Suprapubic skin (tissue), 4 donors: ENCODE results near the gene RPL4. TPM values are rescaled to one million over a fixed set of nuclear protein-coding genes. Genes with fewer than 3 reads are reported as not detected.

Experiments used
- DNase-seq, 2 donors: peaks; one replicate each; pipeline ENCODE4 v3.0.0-alpha.2; 2019; ENCODE audit warnings: low spot score in 2 of 2
- H3K27ac ChIP-seq: fragments of 200-600 bp; sonication (generic); one replicate; pipeline ENCODE4 v1.5.1; 2019
- H3K27me3 ChIP-seq: fragments of 200-600 bp; sonication (generic); one replicate; pipeline ENCODE4 v1.5.1; 2019
- H3K36me3 ChIP-seq: fragments of 200-600 bp; sonication (generic); one replicate; pipeline ENCODE4 v1.5.1; 2019
- H3K4me1 ChIP-seq: fragments of 200-600 bp; sonication (generic); one replicate; pipeline ENCODE4 v1.5.1; 2019
- H3K4me3 ChIP-seq: fragments of 200-600 bp; sonication (generic); one replicate; pipeline ENCODE4 v1.5.1; 2019; ENCODE audit warnings: mild to moderate bottlenecking
- H3K9me3 ChIP-seq: fragments of 200-600 bp; sonication (generic); one replicate; pipeline ENCODE4 v1.5.1; 2019
- CTCF ChIP-seq, 2 donors: fragments of 200-600 bp in 1 of 2; fragments of 450-650 bp in 1 of 2; sonication (generic) in 1 of 2; IDR thresholded peaks; one replicate each; pipeline ENCODE4 v1.5.1; 2016 to 2019; ENCODE audit warnings: antibody characterized with exemption in 2 of 2, mild to moderate bottlenecking in 1 of 2, moderate library complexity in 1 of 2
- EP300 ChIP-seq: sonication (generic); formaldehyde crosslinking; IDR thresholded peaks from one replicate; pipeline ENCODE4 v1.6.1; 2017; ENCODE audit warnings: antibody characterized with exemption
- POLR2A ChIP-seq, 2 donors: fragments of 450-650 bp; IDR thresholded peaks; one replicate each; pipeline ENCODE4 v1.6.1; 2017; ENCODE audit warnings: antibody characterized with exemption in 2 of 2, mild to moderate bottlenecking in 2 of 2, moderate library complexity in 2 of 2
- POLR2AphosphoS5 ChIP-seq, 3 donors: sonication (generic); formaldehyde crosslinking; IDR thresholded peaks; one replicate each; pipeline ENCODE4 v1.6.1; 2017; ENCODE audit warnings: antibody characterized with exemption in 3 of 3
- WGBS: methylation state at CpG from one replicate; pipeline ENCODE4 v1.1.5; 2018; 5-methylcytosine and 5-hydroxymethylcytosine counted together
- total RNA-seq, 4 donors: library from RNA; depleted of rRNA; stranded (reverse); fragments of >200 nt; gene quantifications; one replicate each; pipeline ENCODE4 v1.1.0, GENCODE V29; 2016

Gene RPL4
- total RNA-seq, 4 donors from 2014 or later: 3,240 to 5,495 (median 4,865) TPM

GRCh38 chr15:66491846-66492245 lies 12.8 kb downstream of the RPL4 start:
- TF ChIP-seq EP300 (no peak), POLR2AphosphoS5 (IDR thresholded peaks at IDR 0.05) (no peak), POLR2A (IDR thresholded peaks at IDR 0.05) (no peak), CTCF (IDR thresholded peaks at IDR 0.05) (no peak)
- H3K36me3 ChIP-seq: peaks cover 77% of the 10 kb centered on the region
- no peak overlapping the region for H3K4me3 ChIP-seq
- DNase-seq: no peak
- no peaks in the 10 kb centered on the region for H3K27me3 ChIP-seq
- H3K4me1 ChIP-seq: peaks cover 12% of the 10 kb centered on the region
- H3K9me3 ChIP-seq: no peaks in the 10 kb centered on the region
- 92% methylated on average over 3 of the region's 3 CpGs for WGBS
- no peak overlapping the region for H3K27ac ChIP-seq

DNA sequence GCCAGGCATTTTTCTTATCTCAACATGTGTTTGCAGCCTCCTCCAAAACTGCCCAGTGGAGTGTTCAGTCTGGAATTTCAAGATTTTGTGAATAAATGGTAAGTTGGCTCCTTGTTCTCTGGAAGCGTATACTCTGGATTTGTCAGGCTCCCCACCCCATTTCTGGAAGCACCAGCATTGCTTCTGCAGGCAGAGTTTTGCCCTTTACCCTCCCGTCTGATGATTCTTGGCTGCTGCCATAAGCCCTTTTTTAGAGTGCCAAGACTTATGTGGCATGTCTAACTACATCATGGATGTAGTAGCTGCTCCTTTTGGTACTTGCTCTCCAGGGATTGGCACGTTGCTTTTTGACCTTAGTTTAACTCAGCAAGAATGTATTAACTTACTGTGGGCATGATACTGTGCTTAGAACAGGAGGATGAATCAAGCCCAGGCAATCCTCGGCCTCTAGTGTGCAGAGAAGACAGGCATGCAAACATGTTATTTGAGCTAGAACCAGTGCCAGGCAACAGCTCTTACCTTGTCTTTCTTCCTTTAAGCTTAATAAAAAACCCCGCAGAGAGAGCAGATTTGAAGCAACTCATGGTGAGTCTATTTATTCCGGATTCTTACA lies 15.4 kb downstream of the RPL4 start:
- no peak overlapping the region for H3K4me3 ChIP-seq
- TF ChIP-seq POLR2A (IDR thresholded peaks at IDR 0.05) (no peak), EP300 (no peak)
- H3K36me3 ChIP-seq: peaks cover 74% of the 10 kb centered on the region
- no peak overlapping the region for H3K27ac ChIP-seq
- DNase-seq: no peak
- H3K4me1 ChIP-seq: peaks cover 3% of the 10 kb centered on the region
- H3K9me3 ChIP-seq: no peaks in the 10 kb centered on the region
- 46% methylated on average over 6 of the region's 6 CpGs for WGBS
- H3K27me3 ChIP-seq: no peaks in the 10 kb centered on the region

DNA sequence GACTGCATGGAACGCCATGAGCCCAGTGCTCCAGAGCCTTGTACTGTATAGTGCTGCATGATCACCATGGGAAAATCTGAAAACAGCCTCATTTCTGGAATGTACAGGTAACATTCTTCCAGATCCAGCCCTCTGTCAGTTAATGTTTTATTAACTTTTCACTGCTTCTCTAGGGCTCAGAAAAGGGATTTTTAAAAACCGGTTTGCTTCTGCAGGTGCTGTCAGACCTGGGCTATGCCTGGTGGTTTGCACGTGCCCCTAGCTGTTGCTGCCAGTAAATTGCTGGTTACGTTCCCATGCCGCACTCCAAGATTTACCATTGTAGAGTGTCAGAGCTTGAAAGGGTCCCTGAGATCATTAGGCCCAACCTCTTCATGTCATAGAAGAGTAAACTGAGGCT lies 16.1 kb downstream of the RPL4 start:
- H3K36me3 ChIP-seq: peaks cover 69% of the 10 kb centered on the region

DNA sequence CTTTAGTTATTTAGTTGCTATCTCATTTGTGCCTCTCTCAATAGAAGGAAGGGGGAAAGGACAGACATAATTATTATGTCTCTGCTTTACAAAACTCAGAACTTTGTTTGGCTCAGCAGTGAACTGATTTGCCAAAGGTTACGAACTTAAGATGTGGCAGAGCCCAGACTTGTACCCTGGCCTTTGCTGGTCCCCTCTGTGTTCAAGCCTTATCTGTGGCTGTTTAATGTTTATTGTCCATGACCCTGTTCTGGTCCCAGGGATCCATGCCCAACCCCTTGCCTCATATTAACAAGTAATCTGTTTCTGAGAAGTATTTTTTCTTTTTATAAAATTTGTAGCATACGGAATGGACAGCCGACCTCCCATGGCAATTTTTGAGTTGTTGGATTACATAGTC lies 17.8 kb downstream of the RPL4 start:
- Histone ChIP-seq H3K36me3 (peaks cover 64% of the 10 kb centered on the region), H3K4me1 (peaks cover 3% of the 10 kb centered on the region), H3K9me3 (no peaks in the 10 kb centered on the region), H3K27ac (no peak overlapping the region), H3K27me3 (no peaks in the 10 kb centered on the region), H3K4me3 (no peak overlapping the region)
- TF ChIP-seq EP300: no peak
- no peak for TF ChIP-seq POLR2AphosphoS5 (IDR thresholded peaks at IDR 0.05)
- no peak for TF ChIP-seq POLR2A (IDR thresholded peaks at IDR 0.05)
- TF ChIP-seq CTCF (IDR thresholded peaks at IDR 0.05): no peak
- DNase-seq: no peak
- WGBS: 93% methylated on average over 3 of the region's 3 CpGs

More for the DNA sequence above, 16.1 kb downstream of the RPL4 start:
- no peak for DNase-seq
- Histone ChIP-seq H3K4me3 (no peak overlapping the region), H3K4me1 (peaks cover 3% of the 10 kb centered on the region), H3K27ac (no peak overlapping the region), H3K9me3 (no peaks in the 10 kb centered on the region), H3K27me3 (no peaks in the 10 kb centered on the region)
- TF ChIP-seq CTCF (IDR thresholded peaks at IDR 0.05) (no peak), EP300 (no peak), POLR2A (IDR thresholded peaks at IDR 0.05) (no peak), POLR2AphosphoS5 (IDR thresholded peaks at IDR 0.05) (no peak)
- WGBS: 96% methylated on average over 5 of the region's 5 CpGs

GRCh38 chr15:66484539-66485112 lies 20.0 kb downstream of the RPL4 start:
- H3K36me3 ChIP-seq: peaks cover 55% of the 10 kb centered on the region
- WGBS: 87% methylated on average over 5 of the region's 5 CpGs

More at GRCh38 chr15:66484539-66485112, 20.0 kb downstream of the RPL4 start:
- TF ChIP-seq POLR2AphosphoS5 (IDR thresholded peaks at IDR 0.05): no peak
- TF ChIP-seq CTCF (IDR thresholded peaks at IDR 0.05): no peak
- TF ChIP-seq EP300: no peak
- no peak for TF ChIP-seq POLR2A (IDR thresholded peaks at IDR 0.05)
- no peak for DNase-seq
- H3K4me3 ChIP-seq: no peak overlapping the region
- H3K27ac ChIP-seq: no peak overlapping the region
- H3K9me3 ChIP-seq: no peaks in the 10 kb centered on the region
- H3K27me3 ChIP-seq: no peaks in the 10 kb centered on the region
- H3K4me1 ChIP-seq: peaks cover 3% of the 10 kb centered on the region
